Small intestine (tissue), 7 donors: Measurements from ENCODE around the gene LRPAP1. TPM values are rescaled to one million over a fixed set of nuclear protein-coding genes. Genes with fewer than 3 reads are reported as not detected.

Source experiments
- DNase-seq, 2 donors: peaks; one replicate each; pipeline versions ENCODE4 v3.0.0 to v3.0.0-alpha.2; 2013
- FAIRE-seq: peaks from 2 replicates; lab custom pipeline; 2012; peaks lifted over from hg19 to GRCh38; lab: Jason Lieb, UNC
- H3K27ac ChIP-seq, 3 donors: one replicate each; pipeline ENCODE4 v1.5.1; 2013; ENCODE audit warnings: low read length in 2 of 3, mild to moderate bottlenecking in 2 of 3, control low read depth in 1 of 3, inconsistent platforms in 1 of 3, low read depth in 1 of 3, moderate library complexity in 1 of 3
- H3K27me3 ChIP-seq, 3 donors: one replicate each; pipeline ENCODE4 v1.6.1; 2013; ENCODE audit warnings: low read length in 3 of 3, inconsistent platforms in 1 of 3; ENCODE audit not compliant: control insufficient read depth in 3 of 3, insufficient read depth in 3 of 3
- H3K36me3 ChIP-seq, 3 donors: one replicate each; pipeline ENCODE4 v1.6.1; 2013; ENCODE audit warnings: low read length in 3 of 3, inconsistent platforms in 1 of 3, low read depth in 1 of 3, mild to moderate bottlenecking in 1 of 3, moderate library complexity in 1 of 3; ENCODE audit not compliant: control insufficient read depth in 3 of 3, insufficient read depth in 2 of 3
- H3K4me1 ChIP-seq, 3 donors: one replicate each; pipeline ENCODE4 v1.6.1; 2013; ENCODE audit warnings: low read length in 2 of 3, inconsistent platforms in 1 of 3, low read depth in 1 of 3, mild to moderate bottlenecking in 1 of 3, moderate library complexity in 1 of 3; ENCODE audit not compliant: control insufficient read depth in 3 of 3, insufficient read depth in 2 of 3
- H3K4me3 ChIP-seq, 3 donors: one replicate each; pipeline ENCODE4 v1.5.1; 2013; ENCODE audit warnings: low read length in 3 of 3, control low read depth in 1 of 3, inconsistent platforms in 1 of 3, low read depth in 1 of 3, mild to moderate bottlenecking in 1 of 3, moderate library complexity in 1 of 3
- H3K9me3 ChIP-seq, 2 donors: one replicate each; pipeline ENCODE4 v1.6.1; 2013; ENCODE audit warnings: low read depth in 1 of 2, low read length in 1 of 2; ENCODE audit not compliant: control insufficient read depth in 2 of 2, insufficient read depth in 1 of 2
- WGBS, 3 donors: extraction: QIAGEN DNeasy Blood & Tissue Kit; methylation state at CpG; one replicate each; pipeline ENCODE4 v1.1.7; 2013; 5-methylcytosine and 5-hydroxymethylcytosine counted together
- polyA plus RNA-seq, 4 donors: library from polyadenylated mRNA; stranded (reverse) in 3 of 4; unstranded in 1 of 4; fragments of 200-250 nt in 3 of 4; fragments of 120-200 nt in 1 of 4; gene quantifications; one replicate each; pipeline versions ENCODE4 v1.2.1 to v1.2.3, GENCODE V29; 2013
- donor health status: healthy with polysubstance abuse.
- donor health status: control.
- donor health status: control.
- donor health status: Bipolar disorder and iron deficiency.
- donor health status: healthy.

The LRPAP1 gene
- polyA plus RNA-seq, 4 donors: 20.1 to 268 (median 69.6) TPM

DNA sequence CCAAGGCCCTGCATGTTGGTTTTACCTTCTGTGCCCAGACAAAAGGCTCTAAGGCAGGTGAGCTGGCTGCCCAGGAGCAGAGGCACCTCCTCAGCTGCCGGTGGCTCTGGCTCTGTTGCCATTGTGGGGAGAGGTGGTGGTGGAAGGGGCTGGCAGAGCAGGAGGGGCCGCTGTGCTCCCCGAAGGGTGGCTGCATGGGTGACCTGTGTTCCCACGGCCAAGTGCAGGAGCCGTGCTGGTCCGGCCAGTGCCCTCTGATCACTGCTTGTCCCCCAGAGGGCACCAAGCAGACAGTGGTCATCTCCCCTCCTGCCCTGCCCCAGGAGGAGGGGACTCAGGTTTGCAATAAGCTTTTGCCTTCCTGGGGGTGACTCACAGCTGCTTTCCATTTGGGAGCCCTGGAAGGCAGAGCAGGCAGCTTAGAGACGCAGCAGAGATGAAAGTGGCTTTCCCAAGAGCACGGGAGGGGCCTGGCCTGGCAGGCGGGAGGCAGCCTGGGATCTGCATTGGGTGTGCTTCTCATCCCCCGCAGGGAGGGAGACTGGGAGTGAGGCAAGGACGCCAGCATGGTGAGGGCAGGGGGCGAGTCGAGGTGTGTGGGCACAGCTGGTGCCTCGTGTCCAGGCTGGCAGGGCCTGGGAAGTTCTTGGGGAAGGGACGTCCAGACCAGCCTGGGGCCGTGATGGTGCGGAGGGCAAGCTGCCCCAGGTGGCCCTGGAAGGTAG, 40.4 kb downstream of the LRPAP1 start:
- H3K36me3 ChIP-seq: peaks cover 0 to 7% (median 0%) of the 10 kb centered on the region in 3 donors
- no peak overlapping the region for H3K27ac ChIP-seq
- WGBS, 3 donors: 40 to 65% (median 59%) methylated on average over 17 of the region's 17 CpGs
- peaks cover 2 to 46% (median 4%) of the 10 kb centered on the region in 3 donors for H3K27me3 ChIP-seq
- no peak for FAIRE-seq
- no peaks in the 10 kb centered on the region for H3K9me3 ChIP-seq
- no peak for DNase-seq
- no peak overlapping the region for H3K4me3 ChIP-seq
- peaks cover 0 to 34% (median 0%) of the 10 kb centered on the region in 3 donors for H3K4me1 ChIP-seq

DNA sequence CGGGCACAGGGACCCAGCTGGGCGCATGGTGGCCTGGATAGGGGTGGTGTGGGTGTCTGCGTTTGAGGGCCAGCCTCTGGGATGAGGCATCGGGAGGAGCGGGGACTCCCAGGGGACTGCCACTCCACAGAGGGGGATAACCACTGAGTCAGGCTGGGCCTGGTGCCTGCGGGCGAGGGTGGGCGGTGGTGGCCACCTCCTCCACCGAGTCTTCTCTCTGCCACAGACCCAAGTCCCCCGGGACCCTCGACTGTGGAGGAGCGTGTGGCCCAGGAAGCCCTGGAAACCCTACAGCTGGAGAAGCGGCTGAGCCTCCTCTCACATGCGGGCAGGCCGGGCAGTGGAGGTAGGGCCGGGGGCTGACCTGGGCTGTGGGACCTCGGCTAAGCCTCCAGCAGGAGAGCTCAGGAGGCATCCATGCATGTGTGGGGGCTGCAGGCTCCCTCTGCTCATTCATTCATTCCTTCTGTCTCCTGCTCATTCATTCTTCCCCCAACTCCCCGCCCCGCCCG, 42.7 kb downstream of the LRPAP1 start:
- 42 to 51% (median 46%) methylated on average over 17 to 20 of the region's 20 CpGs for WGBS, 3 donors
- no peak for DNase-seq
- peaks cover 6 to 70% (median 6%) of the 10 kb centered on the region in 3 donors for H3K27me3 ChIP-seq

DNA sequence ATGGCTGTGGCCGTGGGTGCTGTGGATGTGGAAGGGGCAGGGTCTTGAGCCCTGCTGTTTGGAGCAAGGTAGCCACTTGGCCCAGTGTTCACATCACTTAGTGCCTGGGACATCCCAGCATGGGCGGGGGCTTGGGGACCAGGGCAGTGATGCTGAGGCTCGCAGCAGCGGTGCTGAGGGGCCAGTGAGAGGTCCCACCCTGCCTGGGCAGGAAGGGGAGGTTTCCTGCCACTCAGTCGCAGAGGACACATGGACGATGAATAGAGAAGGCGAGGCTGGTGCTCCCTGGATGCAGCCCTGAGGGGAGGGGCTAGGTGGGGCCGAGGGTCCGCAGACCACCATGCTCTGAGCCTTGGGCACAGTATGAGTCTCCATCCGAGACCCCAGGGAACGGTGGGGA, 43.4 kb downstream of the LRPAP1 start:
- Histone ChIP-seq H3K4me1 (peaks cover 0 to 23% (median 0%) of the 10 kb centered on the region in 3 donors), H3K36me3 (no peaks in the 10 kb centered on the region), H3K27ac (no peak overlapping the region), H3K9me3 (no peaks in the 10 kb centered on the region), H3K27me3 (peaks cover 7 to 76% (median 9%) of the 10 kb centered on the region in 3 donors), H3K4me3 (no peak overlapping the region)
- FAIRE-seq: no peak
- WGBS, 3 donors: 31 to 46% (median 41%) methylated on average over 11 of the region's 11 CpGs
- no peak for DNase-seq

More for the DNA sequence above, 42.7 kb downstream of the LRPAP1 start:
- H3K4me1 ChIP-seq: peaks cover 0 to 27% (median 0%) of the 10 kb centered on the region in 3 donors
- no peak overlapping the region for H3K4me3 ChIP-seq
- H3K9me3 ChIP-seq: no peaks in the 10 kb centered on the region
- FAIRE-seq: no peak
- H3K27ac ChIP-seq: no peak overlapping the region
- H3K36me3 ChIP-seq: peaks cover 0 to 3% (median 0%) of the 10 kb centered on the region in 3 donors

DNA sequence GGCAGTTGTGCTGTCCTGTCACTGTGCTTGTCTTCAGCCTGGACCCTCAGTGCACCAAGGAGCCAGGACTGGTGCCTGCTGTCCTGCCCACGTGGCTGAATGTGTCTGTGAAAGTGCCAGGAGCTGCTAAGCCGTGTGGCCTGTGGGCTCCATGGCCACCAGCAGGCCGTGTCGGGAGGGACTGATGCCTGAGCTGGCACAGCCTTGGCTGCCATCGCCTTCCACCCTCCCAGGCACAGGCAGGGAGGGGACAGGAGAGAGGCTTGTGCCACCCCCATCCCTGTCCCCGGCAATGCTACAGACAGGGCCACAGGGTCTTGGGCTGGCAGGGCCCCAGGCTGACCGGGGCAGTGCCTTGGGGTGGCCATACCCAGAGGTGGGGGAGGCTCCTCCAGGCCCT, 44.4 kb downstream of the LRPAP1 start:
- no peaks in the 10 kb centered on the region for H3K9me3 ChIP-seq
- WGBS, 3 donors: 34 to 81% (median 60%) methylated on average over 7 of the region's 7 CpGs
- H3K36me3 ChIP-seq: no peaks in the 10 kb centered on the region
- FAIRE-seq (no peak), DNase-seq (no peak)
- H3K4me1 ChIP-seq: peaks cover 0 to 17% (median 0%) of the 10 kb centered on the region in 3 donors
- no peak overlapping the region for H3K4me3 ChIP-seq
- no peak overlapping the region for H3K27ac ChIP-seq
- peaks cover 10 to 83% (median 11%) of the 10 kb centered on the region in 3 donors for H3K27me3 ChIP-seq

DNA sequence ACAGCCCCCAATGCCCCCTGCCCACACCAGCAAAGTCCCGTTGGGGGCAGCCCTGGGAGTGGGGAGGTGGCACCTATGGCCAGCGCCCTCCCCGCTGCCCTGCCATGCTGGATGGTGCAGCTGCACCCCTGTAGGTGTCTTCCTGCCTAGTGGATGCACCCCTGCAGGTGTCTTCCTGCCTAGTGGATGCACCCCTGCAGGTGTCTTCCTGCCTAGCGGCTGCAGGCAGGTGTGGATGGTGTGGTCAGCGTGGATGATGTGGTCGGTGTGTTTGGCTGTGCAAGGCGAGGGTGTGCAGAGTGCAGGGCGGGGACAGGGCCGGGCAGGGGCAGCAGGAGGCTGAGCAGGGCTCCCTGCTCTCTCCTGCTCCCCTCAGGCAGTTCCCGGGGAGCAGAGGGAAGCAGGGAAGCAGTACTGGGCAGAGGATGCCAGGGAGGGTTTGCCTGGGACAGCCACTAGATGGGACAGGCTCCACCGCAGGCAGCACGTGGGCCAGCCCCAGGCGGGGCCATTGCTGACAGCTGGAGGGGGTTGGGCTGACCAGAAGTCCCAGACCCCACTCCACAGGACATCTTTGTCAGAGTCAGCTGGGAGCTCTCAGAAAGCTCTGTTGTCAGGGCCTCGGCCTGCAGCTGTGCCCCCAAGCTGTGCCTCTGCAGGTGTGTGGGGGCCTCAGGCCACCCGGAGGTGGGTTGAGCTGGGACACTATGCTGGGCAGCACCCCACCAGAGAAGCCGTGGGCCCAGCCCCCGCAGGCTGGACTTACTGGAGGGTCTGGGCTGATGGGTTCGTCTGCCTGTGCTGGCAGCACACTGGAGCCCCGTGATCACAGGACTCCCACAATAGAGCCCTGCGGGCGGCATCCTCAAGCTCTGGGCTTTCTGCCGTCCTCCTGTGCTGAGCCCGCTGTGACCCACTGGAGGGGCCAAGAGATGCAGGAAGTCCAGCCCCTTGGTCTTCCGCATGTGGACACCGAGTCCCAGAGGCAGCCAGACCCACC, 45.4 kb downstream of the LRPAP1 start:
- Histone ChIP-seq H3K27me3 (peaks cover 10 to 85% (median 14%) of the 10 kb centered on the region in 3 donors), H3K27ac (no peak overlapping the region), H3K36me3 (no peaks in the 10 kb centered on the region), H3K9me3 (no peaks in the 10 kb centered on the region), H3K4me3 (no peak overlapping the region), H3K4me1 (peaks cover 0 to 20% (median 0%) of the 10 kb centered on the region in 3 donors)
- DNase-seq: no peak
- FAIRE-seq: no peak
- 46 to 63% (median 54%) methylated on average over 23 to 25 of the region's 25 CpGs for WGBS, 3 donors

DNA sequence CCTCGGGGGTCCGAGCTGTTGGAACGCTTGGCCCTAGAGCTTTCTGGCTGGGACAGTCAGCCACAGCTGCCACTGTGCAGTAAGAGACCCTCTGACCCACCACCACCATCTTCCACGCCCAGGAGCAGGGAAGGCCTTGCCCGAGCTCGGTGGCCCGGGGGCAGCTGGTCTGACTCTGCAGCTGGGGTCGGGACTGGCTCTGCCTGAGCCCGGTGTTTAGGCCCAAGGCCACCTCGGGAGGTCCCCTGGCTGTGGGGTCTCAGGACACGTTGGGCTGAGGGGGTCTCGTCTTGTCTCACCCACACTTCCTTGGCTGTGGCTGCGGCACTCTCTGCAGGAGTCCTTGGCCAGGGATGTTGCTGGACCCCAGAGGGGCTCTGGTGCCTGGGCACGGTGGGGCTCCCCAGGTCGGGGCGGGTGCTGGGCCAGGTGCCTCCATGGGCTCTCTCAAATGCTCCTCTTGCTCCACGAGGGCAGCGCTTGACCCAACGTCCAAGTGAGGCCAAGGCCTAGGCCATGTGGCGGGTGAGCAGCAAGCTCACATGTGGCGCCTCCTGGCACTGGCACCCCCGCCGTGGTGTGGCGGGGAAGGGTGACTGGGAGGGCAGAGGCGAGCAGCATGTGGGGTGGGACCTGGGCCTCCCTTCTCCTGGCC, 46.2 kb downstream of the LRPAP1 start:
- no peak overlapping the region for H3K27ac ChIP-seq
- no peak overlapping the region for H3K4me3 ChIP-seq
- no peaks in the 10 kb centered on the region for H3K9me3 ChIP-seq
- H3K27me3 ChIP-seq: peaks cover 10 to 86% (median 14%) of the 10 kb centered on the region in 3 donors
- no peaks in the 10 kb centered on the region for H3K36me3 ChIP-seq
- DNase-seq: no peak
- 59 to 83% (median 72%) methylated on average over 22 to 25 of the region's 25 CpGs for WGBS, 3 donors
- no peak for FAIRE-seq
- H3K4me1 ChIP-seq: peaks cover 0 to 20% (median 0%) of the 10 kb centered on the region in 3 donors

DNA sequence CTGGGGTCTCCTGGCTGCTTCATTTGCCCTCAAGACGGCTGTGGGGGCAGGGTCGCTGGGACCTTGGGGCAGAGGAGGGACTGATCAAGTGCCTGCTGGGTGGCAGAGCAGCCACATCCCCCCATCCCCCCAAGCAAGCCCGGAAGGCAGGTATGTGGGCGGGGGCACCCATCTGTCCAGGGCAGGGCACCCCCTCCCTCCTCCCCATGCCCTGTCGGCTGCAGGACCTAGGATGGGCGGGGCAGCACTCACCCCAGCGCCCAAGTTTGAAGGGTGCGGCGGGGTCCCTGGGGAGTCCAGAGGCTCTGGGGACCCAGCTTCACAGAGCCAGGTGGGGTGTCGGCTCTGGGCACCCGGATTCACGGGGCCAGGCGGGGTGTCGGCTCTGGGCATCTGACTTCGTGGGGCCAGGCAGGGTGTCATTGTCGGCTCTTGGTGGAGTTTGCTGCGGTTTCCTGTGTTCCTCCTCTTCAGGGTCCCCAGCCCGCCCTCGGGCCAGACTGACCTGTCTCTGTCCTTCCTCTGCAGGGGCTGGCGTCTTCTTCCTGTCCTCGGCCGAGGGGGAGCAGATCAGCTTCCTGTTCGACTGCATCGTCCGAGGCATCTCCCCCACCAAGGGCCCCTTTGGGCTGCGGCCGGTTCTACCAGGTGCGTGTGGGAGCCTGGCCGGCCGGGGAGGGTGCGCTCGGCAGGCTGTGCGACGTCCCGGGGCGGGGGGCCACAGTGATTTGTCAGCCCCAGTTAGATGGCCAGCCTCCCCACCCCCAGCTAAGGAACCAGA, 47.0 kb downstream of the LRPAP1 start:
- Histone ChIP-seq H3K9me3 (no peaks in the 10 kb centered on the region), H3K4me1 (peaks cover 0 to 23% (median 0%) of the 10 kb centered on the region in 3 donors), H3K4me3 (peak overlapping the region in 1 of 3 donors; percentile 7), H3K36me3 (no peaks in the 10 kb centered on the region), H3K27me3 (peaks cover 10 to 87% (median 14%) of the 10 kb centered on the region in 3 donors), H3K27ac (no peak overlapping the region)
- DNase-seq (peak in 1 of 2 donors; percentile 54), FAIRE-seq (no peak)
- WGBS, 3 donors: 2 to 20% (median 15%) methylated on average over 25 to 36 of the region's 36 CpGs
